Muscle layer of colon (tissue), 2 donors: ENCODE results near the gene ADAP1.

Source experiments
- H3K27ac ChIP-seq: one replicate; pipeline ENCODE4 v1.7.0; 2013; ENCODE audit warnings: low read depth, mild to moderate bottlenecking, low read length, moderate library complexity
- H3K27me3 ChIP-seq, 2 donors: one replicate each; pipeline ENCODE4 v1.7.0; 2013; ENCODE audit warnings: low read length in 2 of 2, mild to moderate bottlenecking in 2 of 2; ENCODE audit not compliant: insufficient read depth in 2 of 2, control insufficient read depth in 1 of 2
- H3K36me3 ChIP-seq: one replicate; pipeline ENCODE4 v1.7.0; 2013; ENCODE audit warnings: mild to moderate bottlenecking, low read length; ENCODE audit not compliant: insufficient read depth
- H3K4me1 ChIP-seq: one replicate; pipeline ENCODE4 v1.7.0; 2013; ENCODE audit warnings: mild to moderate bottlenecking, low read length; ENCODE audit not compliant: insufficient read depth
- H3K4me3 ChIP-seq, 2 donors: one replicate each; pipeline ENCODE4 v1.7.0; 2013; ENCODE audit warnings: low read length in 2 of 2, low read depth in 1 of 2, mild to moderate bottlenecking in 1 of 2, moderate library complexity in 1 of 2
- H3K9ac ChIP-seq: one replicate; pipeline ENCODE4 v1.7.0; 2013; ENCODE audit warnings: low read length
- H3K9me3 ChIP-seq: one replicate; pipeline ENCODE4 v1.7.0; 2013; ENCODE audit warnings: mild to moderate bottlenecking, low read length
- donor health status: abdominal sarcoma.
- donor health status: Adenocarcinoma of cecum.

The ADAP1 gene

GRCh38 chr7:936386-937054 is 18.0 kb downstream of the ADAP1 start:
- H3K9me3 ChIP-seq: no peaks in the 10 kb centered on the region
- no peak overlapping the region for H3K27ac ChIP-seq
- no peaks in the 10 kb centered on the region for H3K27me3 ChIP-seq

GRCh38 chr7:935874-936385 is 18.6 kb downstream of the ADAP1 start:
- H3K27me3 ChIP-seq: no peaks in the 10 kb centered on the region
- H3K9ac ChIP-seq: no peak overlapping the region
- H3K27ac ChIP-seq: no peak overlapping the region
- no peaks in the 10 kb centered on the region for H3K4me1 ChIP-seq
- no peak overlapping the region for H3K4me3 ChIP-seq
- H3K9me3 ChIP-seq: no peaks in the 10 kb centered on the region
- H3K36me3 ChIP-seq: no peaks in the 10 kb centered on the region

More at GRCh38 chr7:936386-937054, 18.0 kb downstream of the ADAP1 start:
- H3K9ac ChIP-seq: no peak overlapping the region
- H3K36me3 ChIP-seq: no peaks in the 10 kb centered on the region
- H3K4me3 ChIP-seq: no peak overlapping the region
- H3K4me1 ChIP-seq: no peaks in the 10 kb centered on the region

- no peaks in the 10 kb centered on the region for H3K27me3 ChIP-seq
- H3K36me3 ChIP-seq: no peaks in the 10 kb centered on the region
- H3K9ac ChIP-seq: no peak overlapping the region
- no peaks in the 10 kb centered on the region for H3K4me1 ChIP-seq
- H3K9me3 ChIP-seq: no peaks in the 10 kb centered on the region
- H3K4me3 ChIP-seq: no peak overlapping the region
- H3K27ac ChIP-seq: no peak overlapping the region
These were observed 19.2 kb downstream of the ADAP1 start for GRCh38 chr7:935164-935873.

- H3K9ac ChIP-seq: no peak overlapping the region
- H3K4me3 ChIP-seq: no peak overlapping the region
- no peaks in the 10 kb centered on the region for H3K4me1 ChIP-seq
- H3K36me3 ChIP-seq: no peaks in the 10 kb centered on the region
- H3K9me3 ChIP-seq: no peaks in the 10 kb centered on the region
- no peaks in the 10 kb centered on the region for H3K27me3 ChIP-seq
- no peak overlapping the region for H3K27ac ChIP-seq
These were observed 19.9 kb downstream of the ADAP1 start for GRCh38 chr7:934469-935163.

GRCh38 chr7:932651-932975 is 21.9 kb downstream of the ADAP1 start:
- Histone ChIP-seq H3K27me3 (no peaks in the 10 kb centered on the region), H3K9ac (no peak overlapping the region), H3K9me3 (no peaks in the 10 kb centered on the region), H3K27ac (no peak overlapping the region), H3K36me3 (no peaks in the 10 kb centered on the region), H3K4me1 (peaks cover 8% of the 10 kb centered on the region), H3K4me3 (no peak overlapping the region)

GRCh38 chr7:931871-932650 is 22.4 kb downstream of the ADAP1 start:
- Histone ChIP-seq H3K27ac (no peak overlapping the region), H3K36me3 (no peaks in the 10 kb centered on the region), H3K27me3 (no peaks in the 10 kb centered on the region), H3K9me3 (no peaks in the 10 kb centered on the region), H3K4me3 (no peak overlapping the region), H3K4me1 (peaks cover 8% of the 10 kb centered on the region), H3K9ac (no peak overlapping the region)

GRCh38 chr7:930975-931758 is 23.3 kb downstream of the ADAP1 start:
- Histone ChIP-seq H3K36me3 (no peaks in the 10 kb centered on the region), H3K4me3 (no peak overlapping the region), H3K4me1 (peaks cover 8% of the 10 kb centered on the region), H3K27ac (no peak overlapping the region), H3K27me3 (no peaks in the 10 kb centered on the region), H3K9me3 (no peaks in the 10 kb centered on the region), H3K9ac (no peak overlapping the region)

- Histone ChIP-seq H3K9ac (no peak overlapping the region), H3K27ac (no peak overlapping the region), H3K27me3 (no peaks in the 10 kb centered on the region), H3K36me3 (no peaks in the 10 kb centered on the region), H3K4me1 (peaks cover 16% of the 10 kb centered on the region), H3K4me3 (no peak overlapping the region), H3K9me3 (no peaks in the 10 kb centered on the region)
These were observed 25.2 kb downstream of the ADAP1 start for GRCh38 chr7:929311-929711.

GRCh38 chr7:927031-927671 is 27.3 kb downstream of the ADAP1 start:
- H3K27ac ChIP-seq: no peak overlapping the region
- H3K36me3 ChIP-seq: no peaks in the 10 kb centered on the region
- H3K27me3 ChIP-seq: no peaks in the 10 kb centered on the region
- H3K4me3 ChIP-seq: no peak overlapping the region
- no peak overlapping the region for H3K9ac ChIP-seq
- no peaks in the 10 kb centered on the region for H3K9me3 ChIP-seq
- peaks cover 16% of the 10 kb centered on the region for H3K4me1 ChIP-seq
